IgD-negative memory B cell (primary cell): ENCODE measurements around the gene PLIN5. TPM values are rescaled to one million over a fixed set of nuclear protein-coding genes. Genes with fewer than 3 reads are reported as not detected.

Experiments
- H3K27ac Mint-ChIP-seq, 3 donors: one replicate each; pipeline ENCODE4 v1.8.0; 2020 to 2022; ENCODE audit warnings: mild to moderate bottlenecking in 3 of 3, mixed read lengths in 3 of 3, moderate library complexity in 1 of 3
- H3K27me3 Mint-ChIP-seq: one replicate; pipeline ENCODE4 v1.8.0; 2021; ENCODE audit warnings: mixed read lengths
- H3K36me3 Mint-ChIP-seq: one replicate; pipeline ENCODE4 v1.8.0; 2020; ENCODE audit warnings: mild to moderate bottlenecking, mixed read lengths
- H3K4me1 Mint-ChIP-seq, 3 donors: one replicate each; pipeline ENCODE4 v1.8.0; 2020 to 2022; ENCODE audit warnings: mixed read lengths in 3 of 3, mild to moderate bottlenecking in 1 of 3
- H3K4me3 Mint-ChIP-seq, 4 donors: one replicate each; pipeline ENCODE4 v1.8.0; 2020 to 2022; ENCODE audit warnings: mild to moderate bottlenecking in 4 of 4, mixed read lengths in 4 of 4, moderate library complexity in 3 of 4
- H3K9me3 Mint-ChIP-seq, 3 donors: one replicate each; pipeline ENCODE4 v1.8.0; 2020 to 2021; ENCODE audit warnings: mixed read lengths in 3 of 3, mild to moderate bottlenecking in 1 of 3
- polyA plus RNA-seq: library from polyadenylated mRNA; unstranded; fragments of 300-500 nt; fragmentation: Illumina TruSeq; gene quantifications from one replicate; pipeline ENCODE4 v1.2.3, GENCODE V29; 2021

Gene PLIN5
- polyA plus RNA-seq, 1 donor from 2014 or later: not detected

- H3K36me3 Mint-ChIP-seq: no peaks in the 10 kb centered on the region
- H3K27ac Mint-ChIP-seq: no peak overlapping the region
- H3K27me3 Mint-ChIP-seq: no peaks in the 10 kb centered on the region
- peaks cover 0 to 1% (median 0%) of the 10 kb centered on the region in 3 donors for H3K9me3 Mint-ChIP-seq
- H3K4me3 Mint-ChIP-seq: no peak overlapping the region
- no peaks in the 10 kb centered on the region for H3K4me1 Mint-ChIP-seq
Observed at GRCh38 chr19:4512070-4512469, 23.0 kb downstream of the PLIN5 start.

- Mint-ChIP-seq H3K27ac (no peak overlapping the region), H3K4me1 (no peaks in the 10 kb centered on the region), H3K36me3 (no peaks in the 10 kb centered on the region)
Observed at GRCh38 chr19:4511300-4512054, 23.5 kb downstream of the PLIN5 start.

GRCh38 chr19:4510435-4511255 lies 24.4 kb downstream of the PLIN5 start:
- H3K27me3 Mint-ChIP-seq: no peaks in the 10 kb centered on the region
- no peak overlapping the region for H3K4me3 Mint-ChIP-seq
- peaks cover 0 to 1% (median 0%) of the 10 kb centered on the region in 3 donors for H3K9me3 Mint-ChIP-seq
- no peaks in the 10 kb centered on the region for H3K36me3 Mint-ChIP-seq
- no peak overlapping the region for H3K27ac Mint-ChIP-seq
- no peaks in the 10 kb centered on the region for H3K4me1 Mint-ChIP-seq

More at GRCh38 chr19:4511300-4512054, 23.5 kb downstream of the PLIN5 start:
- no peaks in the 10 kb centered on the region for H3K27me3 Mint-ChIP-seq
- peaks cover 0 to 1% (median 0%) of the 10 kb centered on the region in 3 donors for H3K9me3 Mint-ChIP-seq
- H3K4me3 Mint-ChIP-seq: no peak overlapping the region

GRCh38 chr19:4508698-4509097 lies 26.3 kb downstream of the PLIN5 start:
- Mint-ChIP-seq H3K27me3 (no peaks in the 10 kb centered on the region), H3K36me3 (peaks cover 2% of the 10 kb centered on the region), H3K27ac (no peak overlapping the region), H3K4me1 (no peaks in the 10 kb centered on the region), H3K4me3 (no peak overlapping the region), H3K9me3 (peaks cover 0 to 1% (median 0%) of the 10 kb centered on the region in 3 donors)

- H3K9me3 Mint-ChIP-seq: peaks cover 0 to 1% (median 0%) of the 10 kb centered on the region in 3 donors
- no peak overlapping the region for H3K27ac Mint-ChIP-seq
- H3K36me3 Mint-ChIP-seq: peaks cover 2% of the 10 kb centered on the region
Observed at GRCh38 chr19:4507804-4508203, 27.2 kb downstream of the PLIN5 start.

GRCh38 chr19:4507150-4507452 lies 27.9 kb downstream of the PLIN5 start:
- Mint-ChIP-seq H3K27me3 (no peaks in the 10 kb centered on the region), H3K27ac (no peak overlapping the region), H3K36me3 (peaks cover 3% of the 10 kb centered on the region), H3K4me1 (no peaks in the 10 kb centered on the region), H3K4me3 (no peak overlapping the region), H3K9me3 (peaks cover 0 to 1% (median 0%) of the 10 kb centered on the region in 3 donors)

More at GRCh38 chr19:4507804-4508203, 27.2 kb downstream of the PLIN5 start:
- H3K4me3 Mint-ChIP-seq: no peak overlapping the region
- H3K4me1 Mint-ChIP-seq: no peaks in the 10 kb centered on the region
- H3K27me3 Mint-ChIP-seq: no peaks in the 10 kb centered on the region

- Mint-ChIP-seq H3K9me3 (peaks cover 0 to 1% (median 0%) of the 10 kb centered on the region in 3 donors), H3K27ac (no peak overlapping the region), H3K36me3 (peaks cover 5% of the 10 kb centered on the region), H3K27me3 (no peaks in the 10 kb centered on the region), H3K4me3 (no peak overlapping the region), H3K4me1 (no peaks in the 10 kb centered on the region)
Observed at GRCh38 chr19:4506449-4507149, 28.4 kb downstream of the PLIN5 start.

- Mint-ChIP-seq H3K27me3 (no peaks in the 10 kb centered on the region), H3K4me3 (no peak overlapping the region), H3K9me3 (peaks cover 0 to 1% (median 0%) of the 10 kb centered on the region in 3 donors), H3K36me3 (peaks cover 5% of the 10 kb centered on the region), H3K27ac (no peak overlapping the region), H3K4me1 (no peaks in the 10 kb centered on the region)
Observed at GRCh38 chr19:4505570-4506448, 29.2 kb downstream of the PLIN5 start.

GRCh38 chr19:4504891-4505569 lies 30.0 kb downstream of the PLIN5 start:
- peaks cover 0 to 1% (median 0%) of the 10 kb centered on the region in 3 donors for H3K9me3 Mint-ChIP-seq
- H3K27me3 Mint-ChIP-seq: no peaks in the 10 kb centered on the region
- H3K4me1 Mint-ChIP-seq: no peaks in the 10 kb centered on the region
- H3K27ac Mint-ChIP-seq: no peak overlapping the region
- no peak overlapping the region for H3K4me3 Mint-ChIP-seq
- H3K36me3 Mint-ChIP-seq: peaks cover 5% of the 10 kb centered on the region

GRCh38 chr19:4504297-4504701 lies 30.7 kb downstream of the PLIN5 start:
- H3K27me3 Mint-ChIP-seq: no peaks in the 10 kb centered on the region
- peaks cover 5% of the 10 kb centered on the region for H3K36me3 Mint-ChIP-seq
- no peak overlapping the region for H3K4me3 Mint-ChIP-seq
- no peaks in the 10 kb centered on the region for H3K4me1 Mint-ChIP-seq
- H3K9me3 Mint-ChIP-seq: peaks cover 0 to 1% (median 0%) of the 10 kb centered on the region in 3 donors
- no peak overlapping the region for H3K27ac Mint-ChIP-seq

GRCh38 chr19:4503825-4504170 lies 31.2 kb downstream of the PLIN5 start:
- Mint-ChIP-seq H3K27ac (no peak overlapping the region), H3K4me3 (no peak overlapping the region), H3K4me1 (no peaks in the 10 kb centered on the region), H3K36me3 (peaks cover 5% of the 10 kb centered on the region), H3K27me3 (no peaks in the 10 kb centered on the region), H3K9me3 (peaks cover 0 to 1% (median 0%) of the 10 kb centered on the region in 3 donors)

- H3K36me3 Mint-ChIP-seq: peaks cover 5% of the 10 kb centered on the region
- H3K27me3 Mint-ChIP-seq: no peaks in the 10 kb centered on the region
- H3K4me1 Mint-ChIP-seq: no peaks in the 10 kb centered on the region
- no peak overlapping the region for H3K4me3 Mint-ChIP-seq
- peaks cover 0 to 1% (median 0%) of the 10 kb centered on the region in 3 donors for H3K9me3 Mint-ChIP-seq
- H3K27ac Mint-ChIP-seq: no peak overlapping the region
Observed at GRCh38 chr19:4503132-4503824, 31.7 kb downstream of the PLIN5 start.

GRCh38 chr19:4502282-4503131 lies 32.5 kb downstream of the PLIN5 start:
- no peaks in the 10 kb centered on the region for H3K9me3 Mint-ChIP-seq
- H3K4me1 Mint-ChIP-seq: no peaks in the 10 kb centered on the region
- peak overlapping the region in 1 of 4 donors; percentile 39 for H3K4me3 Mint-ChIP-seq
- H3K27me3 Mint-ChIP-seq: no peaks in the 10 kb centered on the region
- H3K27ac Mint-ChIP-seq: no peak overlapping the region
- peaks cover 5% of the 10 kb centered on the region for H3K36me3 Mint-ChIP-seq
